DOHH2 (cell line): ENCODE data around the gene FAM180B.

Source experiments
- CTCF ChIP-seq: fragments of 200-600 bp; sonication (generic); IDR thresholded peaks from one replicate; pipeline ENCODE4 v1.5.1; 2014; ENCODE audit warnings: antibody characterized with exemption, mild to moderate bottlenecking, low read depth, low read length; ENCODE audit not compliant: poor library complexity, severe bottlenecking
- EZH2phosphoT487 ChIP-seq: fragments of 200-600 bp; sonication (generic); IDR thresholded peaks from 2 replicates; pipeline ENCODE4 v1.6.1; 2017; ENCODE audit warnings: borderline replicate concordance, mild to moderate bottlenecking, antibody characterized with exemption, low read length, moderate library complexity, mixed read lengths

GRCh38 chr11:47593934-47594855 is 7.7 kb downstream of the FAM180B start, which contains the start of gene C1QTNF4:
- no peak for TF ChIP-seq CTCF
- no peak for TF ChIP-seq EZH2phosphoT487
